Astrocyte (in vitro differentiated cells and primary cell): ENCODE results near the gene TLK2. TPM values are rescaled to one million over a fixed set of nuclear protein-coding genes. Genes with fewer than 3 reads are reported as not detected.
"Not testable (repeated sequence)": the region's sequence is repeated elsewhere in the genome, so short reads cannot be mapped to it uniquely, and the experiment has no call there.

Experiments
- DNase-seq: peaks from one replicate; pipeline ENCODE4 v3.0.0-alpha.2; 2010; ENCODE audit warnings: low read depth
- FAIRE-seq: peaks from 2 replicates; lab custom pipeline; 2011; peaks lifted over from hg19 to GRCh38; lab: Jason Lieb, UNC
- H2AFZ ChIP-seq: 2 replicates; pipeline ENCODE4 v1.6.0; 2012; ENCODE audit warnings: low read depth, low read length, inconsistent platforms
- H3K27ac ChIP-seq: 2 replicates; pipeline ENCODE4 v1.5.1; 2011; ENCODE audit warnings: low read depth, low read length, inconsistent platforms
- H3K27me3 ChIP-seq: 2 replicates; pipeline ENCODE4 v1.6.0; 2011; ENCODE audit warnings: low read length, inconsistent platforms; ENCODE audit not compliant: insufficient read depth
- H3K36me3 ChIP-seq: 2 replicates; pipeline ENCODE4 v1.5.1; 2011; ENCODE audit warnings: low read length, inconsistent platforms; ENCODE audit not compliant: insufficient read depth
- H3K4me1 ChIP-seq: 2 replicates; pipeline ENCODE4 v1.5.1; 2011; ENCODE audit warnings: low read length, inconsistent platforms; ENCODE audit not compliant: insufficient read depth
- H3K4me2 ChIP-seq: 2 replicates; pipeline ENCODE4 v1.6.0; 2012; ENCODE audit warnings: low read length, inconsistent platforms
- H3K4me3 ChIP-seq: 2 replicates; pipeline ENCODE4 v1.5.1; 2011; ENCODE audit warnings: low read depth, mild to moderate bottlenecking, low read length, inconsistent platforms; ENCODE audit not compliant: insufficient read depth
- H3K79me2 ChIP-seq: 2 replicates; pipeline ENCODE4 v1.6.0; 2012; ENCODE audit warnings: mild to moderate bottlenecking, low read length, inconsistent platforms; ENCODE audit not compliant: insufficient read depth
- H3K9ac ChIP-seq: 2 replicates; pipeline ENCODE4 v1.6.0; 2012; ENCODE audit warnings: mild to moderate bottlenecking, low read length, inconsistent platforms
- H3K9me3 ChIP-seq: 2 replicates; pipeline ENCODE4 v1.5.1; 2012; ENCODE audit warnings: low read depth, mild to moderate bottlenecking, low read length, inconsistent platforms; ENCODE audit not compliant: insufficient read depth
- H4K20me1 ChIP-seq: 2 replicates; pipeline ENCODE4 v1.6.0; 2012; ENCODE audit warnings: low read length, inconsistent platforms; ENCODE audit not compliant: insufficient read depth
- H3K27ac Mint-ChIP-seq: one replicate; pipeline ENCODE4 v1.8.0; 2021; ENCODE audit warnings: mild to moderate bottlenecking, mixed read lengths; ENCODE audit not compliant: unreplicated experiment
- H3K27me3 Mint-ChIP-seq: one replicate; pipeline ENCODE4 v1.8.0; 2021; ENCODE audit warnings: low read depth, mixed read lengths; ENCODE audit not compliant: unreplicated experiment
- H3K36me3 Mint-ChIP-seq: one replicate; pipeline ENCODE4 v1.8.0; 2021; ENCODE audit warnings: low read depth, mixed read lengths; ENCODE audit not compliant: unreplicated experiment
- H3K4me1 Mint-ChIP-seq: one replicate; pipeline ENCODE4 v1.8.0; 2021; ENCODE audit warnings: low read depth, mixed read lengths; ENCODE audit not compliant: unreplicated experiment
- H3K4me3 Mint-ChIP-seq: one replicate; pipeline ENCODE4 v1.8.0; 2021; ENCODE audit warnings: mild to moderate bottlenecking, moderate library complexity, mixed read lengths; ENCODE audit not compliant: unreplicated experiment
- H3K9me3 Mint-ChIP-seq: one replicate; pipeline ENCODE4 v1.8.0; 2021; ENCODE audit warnings: mild to moderate bottlenecking, mixed read lengths; ENCODE audit not compliant: unreplicated experiment
- EZH2 ChIP-seq: IDR thresholded peaks from 2 replicates; pipeline ENCODE4 v1.6.1; 2012; ENCODE audit warnings: mild to moderate bottlenecking, low read length, inconsistent platforms; ENCODE audit not compliant: insufficient read depth
- total RNA-seq: library from RNA; stranded (reverse); gene quantifications from 2 replicates; pipeline ENCODE4 v1.2.1, GENCODE V29; 2021
- TF ChIP-seq, protein P1 (sequence below): IDR thresholded peaks from 2 replicates; pipeline ENCODE4 v1.5.1; 2011; ENCODE audit warnings: low read depth, mild to moderate bottlenecking, inconsistent platforms, low read length, moderate library complexity; ENCODE audit not compliant: insufficient read depth

The TLK2 gene
- total RNA-seq, 1 donor from 2014 or later = 53.0 TPM

DNA sequence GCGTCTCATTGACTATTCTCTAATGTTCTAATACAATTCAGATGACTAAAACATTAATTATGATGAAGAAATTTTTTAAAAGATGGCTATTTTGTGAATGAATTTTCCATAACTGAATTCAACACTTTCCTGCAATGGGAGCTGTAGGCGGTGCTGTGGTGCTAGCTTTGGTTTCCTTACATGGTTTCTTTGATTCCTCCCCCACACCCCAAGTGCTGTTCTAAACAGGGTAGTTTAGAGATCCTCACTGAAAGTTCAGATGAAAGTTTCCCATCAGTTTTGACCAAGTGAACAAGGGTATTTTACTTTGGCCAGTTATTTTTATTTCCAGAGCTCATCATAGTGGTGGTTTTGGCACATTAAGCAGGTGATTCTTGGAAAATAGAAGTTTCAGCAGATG lies 122.8 kb downstream of the TLK2 start:
- FAIRE-seq (no peak), DNase-seq (no peak)
- peaks cover 41% of the 10 kb centered on the region for H3K36me3 ChIP-seq
- no peak overlapping the region for H2AFZ ChIP-seq
- no peaks in the 10 kb centered on the region for H3K9me3 Mint-ChIP-seq
- no peaks in the 10 kb centered on the region for H3K27me3 ChIP-seq
- H3K9me3 ChIP-seq = no peaks in the 10 kb centered on the region
- no peak overlapping the region for H3K4me3 Mint-ChIP-seq
- H3K4me3 ChIP-seq = no peak overlapping the region
- H3K4me1 Mint-ChIP-seq = peaks cover 5% of the 10 kb centered on the region
- H3K27me3 Mint-ChIP-seq = no peaks in the 10 kb centered on the region
- no peaks in the 10 kb centered on the region for H3K4me1 ChIP-seq
- TF ChIP-seq, protein P1, sequence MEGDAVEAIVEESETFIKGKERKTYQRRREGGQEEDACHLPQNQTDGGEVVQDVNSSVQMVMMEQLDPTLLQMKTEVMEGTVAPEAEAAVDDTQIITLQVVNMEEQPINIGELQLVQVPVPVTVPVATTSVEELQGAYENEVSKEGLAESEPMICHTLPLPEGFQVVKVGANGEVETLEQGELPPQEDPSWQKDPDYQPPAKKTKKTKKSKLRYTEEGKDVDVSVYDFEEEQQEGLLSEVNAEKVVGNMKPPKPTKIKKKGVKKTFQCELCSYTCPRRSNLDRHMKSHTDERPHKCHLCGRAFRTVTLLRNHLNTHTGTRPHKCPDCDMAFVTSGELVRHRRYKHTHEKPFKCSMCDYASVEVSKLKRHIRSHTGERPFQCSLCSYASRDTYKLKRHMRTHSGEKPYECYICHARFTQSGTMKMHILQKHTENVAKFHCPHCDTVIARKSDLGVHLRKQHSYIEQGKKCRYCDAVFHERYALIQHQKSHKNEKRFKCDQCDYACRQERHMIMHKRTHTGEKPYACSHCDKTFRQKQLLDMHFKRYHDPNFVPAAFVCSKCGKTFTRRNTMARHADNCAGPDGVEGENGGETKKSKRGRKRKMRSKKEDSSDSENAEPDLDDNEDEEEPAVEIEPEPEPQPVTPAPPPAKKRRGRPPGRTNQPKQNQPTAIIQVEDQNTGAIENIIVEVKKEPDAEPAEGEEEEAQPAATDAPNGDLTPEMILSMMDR = no peak
- TF ChIP-seq EZH2 = no peak
- no peak overlapping the region for H3K4me2 ChIP-seq
- H3K27ac ChIP-seq = no peak overlapping the region
- no peaks in the 10 kb centered on the region for H3K79me2 ChIP-seq
- peaks cover 35% of the 10 kb centered on the region for H3K36me3 Mint-ChIP-seq
- no peak overlapping the region for H3K27ac Mint-ChIP-seq
- no peak overlapping the region for H3K9ac ChIP-seq
- H4K20me1 ChIP-seq = peaks cover 4% of the 10 kb centered on the region

DNA sequence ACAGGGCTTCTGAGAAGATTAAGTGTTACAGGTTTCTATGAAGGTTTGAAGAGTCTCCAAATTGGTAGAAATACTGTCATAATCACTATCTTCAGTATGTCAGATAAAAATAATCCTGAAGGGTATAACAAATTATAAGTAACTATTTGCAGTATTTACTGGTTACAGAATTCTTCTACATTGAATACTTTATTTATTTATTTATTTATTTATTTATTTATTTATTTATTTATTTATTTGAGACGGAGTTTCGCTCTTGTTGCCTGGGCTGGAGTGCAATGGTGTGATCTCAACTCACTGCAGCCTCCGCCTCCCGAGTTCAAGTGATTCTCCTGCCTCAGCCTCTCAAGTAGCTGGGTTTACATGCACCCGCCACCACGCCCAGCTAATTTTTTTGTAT lies 125.2 kb downstream of the TLK2 start:
- not testable (repeated sequence) for H3K4me1 ChIP-seq, H2AFZ ChIP-seq, H3K27me3 ChIP-seq, H3K4me3 Mint-ChIP-seq, DNase-seq, H3K4me1 Mint-ChIP-seq, H4K20me1 ChIP-seq, H3K9me3 ChIP-seq, FAIRE-seq, H3K27ac Mint-ChIP-seq, H3K4me2 ChIP-seq, H3K9me3 Mint-ChIP-seq, H3K27ac ChIP-seq, H3K79me2 ChIP-seq, H3K9ac ChIP-seq, H3K27me3 Mint-ChIP-seq, H3K4me3 ChIP-seq
- peaks cover 44% of the 10 kb centered on the region for H3K36me3 ChIP-seq
- H3K36me3 Mint-ChIP-seq = peaks cover 37% of the 10 kb centered on the region

DNA sequence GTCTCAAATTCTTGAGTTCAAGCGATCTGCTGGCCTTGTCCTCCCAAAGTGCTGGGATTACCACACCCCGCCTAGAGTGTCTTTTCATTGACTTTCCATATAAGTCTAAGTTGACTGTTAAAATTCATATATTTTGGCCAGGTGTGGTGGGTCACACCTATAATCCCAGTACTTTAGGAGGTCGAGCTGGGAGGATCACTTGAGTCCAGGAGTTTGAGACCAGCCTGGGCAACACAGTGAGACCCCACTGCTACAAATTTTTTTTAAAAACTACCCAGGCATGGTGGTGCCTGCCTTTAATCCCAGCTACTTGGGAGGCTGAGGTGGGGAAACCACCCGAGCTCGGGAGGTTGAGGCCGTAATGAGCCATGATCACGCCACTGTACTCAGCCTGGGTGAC lies 127.0 kb downstream of the TLK2 start:
- Mint-ChIP-seq H3K36me3 (peaks cover 33% of the 10 kb centered on the region), H3K9me3 (no peaks in the 10 kb centered on the region), H3K27me3 (no peaks in the 10 kb centered on the region), H3K27ac (no peak overlapping the region), H3K4me1 (peaks cover 5% of the 10 kb centered on the region), H3K4me3 (no peak overlapping the region)
- Histone ChIP-seq H3K79me2 (no peaks in the 10 kb centered on the region), H3K4me2 (no peak overlapping the region), H4K20me1 (peaks cover 4% of the 10 kb centered on the region), H3K27me3 (no peaks in the 10 kb centered on the region), H3K4me1 (no peaks in the 10 kb centered on the region), H2AFZ (no peak overlapping the region), H3K36me3 (peaks cover 44% of the 10 kb centered on the region), H3K4me3 (no peak overlapping the region), H3K27ac (no peak overlapping the region), H3K9me3 (no peaks in the 10 kb centered on the region), H3K9ac (no peak overlapping the region)
- FAIRE-seq (no peak), DNase-seq (no peak)
- no peak for TF ChIP-seq EZH2
- TF ChIP-seq, protein P1 = no peak
